Peyer's patch (tissue), 4 donors: ENCODE data around the gene KLHL41.

Source experiments
- CTCF ChIP-seq, 6 experiments: fragments of 450-650 bp in 4 of 6; fragments of 200-600 bp in 2 of 6; sonication (generic) in 1 of 6; IDR thresholded peaks; one replicate each; pipeline ENCODE4 v1.5.1; 2017 to 2019; ENCODE audit warnings: antibody characterized with exemption in 6 of 6, mild to moderate bottlenecking in 3 of 6, moderate library complexity in 1 of 6
- POLR2A ChIP-seq, 2 donors: fragments of 450-650 bp; IDR thresholded peaks; one replicate each; pipeline ENCODE4 v1.5.1; 2017; ENCODE audit warnings: antibody characterized with exemption in 2 of 2, mild to moderate bottlenecking in 2 of 2, moderate library complexity in 2 of 2

- TF ChIP-seq CTCF (IDR thresholded peaks at IDR 0.05) (no peak), POLR2A (IDR thresholded peaks at IDR 0.05) (no peak)
Observed at GRCh38 chr2:169493360-169493759, 16.1 kb upstream of the KLHL41 start.
